Fibroblast of villous mesenchyme (primary cell): ENCODE results near the gene ZC3HAV1. TPM values are rescaled to one million over a fixed set of nuclear protein-coding genes. Genes with fewer than 3 reads are reported as not detected.
"Not testable (repeated sequence)": the region's sequence is repeated elsewhere in the genome, so short reads cannot be mapped to it uniquely, and the experiment has no call there.

ENCODE experiments used
- DNase-seq: peaks from one replicate; pipeline ENCODE4 v3.0.0-alpha.2; 2010; ENCODE audit warnings: low read depth
- H3K4me3 ChIP-seq: 2 replicates; pipeline ENCODE4 v1.5.1; 2011; ENCODE audit warnings: low read depth, mild to moderate bottlenecking, low read length
- total RNA-seq: library from RNA; depleted of rRNA; stranded (reverse); fragments of >200 nt; gene quantifications from 2 replicates; pipeline ENCODE4 v1.2.3, GENCODE V29; 2012
- TF ChIP-seq, protein P1 (sequence below): IDR thresholded peaks from 2 replicates; pipeline ENCODE4 v1.5.1; 2012; ENCODE audit warnings: low read depth, mild to moderate bottlenecking, low read length; ENCODE audit not compliant: insufficient read depth

ZC3HAV1 gene
- total RNA-seq, 1 donor: 56.6 TPM

GRCh38 chr7:139065323-139065722 lies 44.2 kb downstream of the ZC3HAV1 start:
- TF ChIP-seq, protein P1, sequence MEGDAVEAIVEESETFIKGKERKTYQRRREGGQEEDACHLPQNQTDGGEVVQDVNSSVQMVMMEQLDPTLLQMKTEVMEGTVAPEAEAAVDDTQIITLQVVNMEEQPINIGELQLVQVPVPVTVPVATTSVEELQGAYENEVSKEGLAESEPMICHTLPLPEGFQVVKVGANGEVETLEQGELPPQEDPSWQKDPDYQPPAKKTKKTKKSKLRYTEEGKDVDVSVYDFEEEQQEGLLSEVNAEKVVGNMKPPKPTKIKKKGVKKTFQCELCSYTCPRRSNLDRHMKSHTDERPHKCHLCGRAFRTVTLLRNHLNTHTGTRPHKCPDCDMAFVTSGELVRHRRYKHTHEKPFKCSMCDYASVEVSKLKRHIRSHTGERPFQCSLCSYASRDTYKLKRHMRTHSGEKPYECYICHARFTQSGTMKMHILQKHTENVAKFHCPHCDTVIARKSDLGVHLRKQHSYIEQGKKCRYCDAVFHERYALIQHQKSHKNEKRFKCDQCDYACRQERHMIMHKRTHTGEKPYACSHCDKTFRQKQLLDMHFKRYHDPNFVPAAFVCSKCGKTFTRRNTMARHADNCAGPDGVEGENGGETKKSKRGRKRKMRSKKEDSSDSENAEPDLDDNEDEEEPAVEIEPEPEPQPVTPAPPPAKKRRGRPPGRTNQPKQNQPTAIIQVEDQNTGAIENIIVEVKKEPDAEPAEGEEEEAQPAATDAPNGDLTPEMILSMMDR: no peak
- no peak for DNase-seq
- H3K4me3 ChIP-seq: no peak overlapping the region

- DNase-seq: no peak
- TF ChIP-seq, protein P1: no peak
- H3K4me3 ChIP-seq: no peak overlapping the region
Measured at GRCh38 chr7:139061416-139061815, 48.1 kb downstream of the ZC3HAV1 start.

DNA sequence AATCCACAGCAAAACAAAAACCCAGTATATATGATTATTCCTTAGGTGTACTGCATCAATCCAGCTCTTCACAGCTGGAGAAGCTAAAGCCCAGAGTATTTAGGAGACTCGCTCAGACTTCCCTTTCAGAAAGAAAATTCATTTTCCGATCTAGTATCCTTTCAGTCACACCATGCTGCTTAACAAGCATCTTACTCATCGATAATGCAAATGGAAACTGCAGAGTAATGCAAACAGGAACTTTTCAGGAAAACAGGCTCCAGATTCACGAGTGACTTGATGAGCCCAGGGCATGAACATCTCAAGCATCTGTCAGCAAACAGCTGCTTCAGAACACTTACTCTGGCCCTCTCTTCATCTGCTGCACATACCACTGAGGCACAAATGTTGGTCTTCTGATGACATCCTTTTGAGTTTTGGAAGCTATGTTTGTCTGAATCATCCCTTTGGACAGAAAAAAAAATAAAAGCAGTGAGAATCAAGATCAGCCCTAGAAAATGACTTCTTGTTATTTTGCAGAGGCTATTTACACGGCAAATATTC lies 48.8 kb downstream of the ZC3HAV1 start:
- no peak for DNase-seq
- TF ChIP-seq, protein P1: no peak
- no peak overlapping the region for H3K4me3 ChIP-seq

GRCh38 chr7:139059905-139060304 lies 49.6 kb downstream of the ZC3HAV1 start:
- no peak overlapping the region for H3K4me3 ChIP-seq
- TF ChIP-seq, protein P1: no peak
- DNase-seq: no peak

DNA sequence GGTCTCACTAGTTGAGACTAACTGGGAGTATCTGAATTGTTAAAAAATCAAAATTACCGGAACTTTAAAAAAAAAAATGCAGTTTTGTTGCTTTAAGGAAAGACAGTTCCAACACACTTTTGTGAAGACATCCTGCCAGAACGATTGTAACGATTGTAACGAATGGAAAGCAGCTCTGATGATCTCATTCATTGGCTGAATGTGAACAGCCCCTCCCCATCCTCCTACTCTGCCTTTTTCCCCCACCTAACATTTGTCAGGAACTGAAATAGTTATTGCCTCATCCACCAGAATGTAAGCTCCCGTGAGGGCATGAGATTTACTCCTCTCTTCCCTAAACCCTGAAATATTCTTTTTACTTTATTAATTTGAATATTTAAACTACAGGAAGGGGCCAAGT lies 50.6 kb downstream of the ZC3HAV1 start:
- TF ChIP-seq, protein P1: no peak
- no peak overlapping the region for H3K4me3 ChIP-seq
- DNase-seq: no peak

- H3K4me3 ChIP-seq: no peak overlapping the region
- DNase-seq: no peak
- TF ChIP-seq, protein P1: no peak
Measured at GRCh38 chr7:139055674-139056073, 53.8 kb downstream of the ZC3HAV1 start.

- not testable (repeated sequence) for H3K4me3 ChIP-seq, DNase-seq
Measured at GRCh38 chr7:139054656-139055055, 54.9 kb downstream of the ZC3HAV1 start.

DNA sequence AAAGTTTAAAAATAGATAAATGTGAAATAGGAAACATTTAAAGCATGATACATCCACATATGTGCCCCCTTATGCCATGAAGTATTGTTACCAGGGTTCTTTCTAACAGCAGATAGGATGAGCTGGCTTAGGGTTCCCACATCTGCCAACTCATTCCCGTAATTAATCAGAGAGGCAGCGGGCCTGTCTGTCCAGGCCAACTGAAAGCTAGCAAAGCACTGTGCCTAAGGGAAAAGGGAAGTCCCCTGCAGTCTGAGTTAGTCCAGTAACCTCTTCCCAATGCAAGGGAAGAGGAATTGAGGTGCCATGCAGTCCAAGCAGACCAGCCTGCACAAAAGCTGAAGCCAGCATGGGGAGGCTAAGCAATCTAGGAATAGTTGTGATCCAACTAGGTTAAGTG lies 55.4 kb downstream of the ZC3HAV1 start:
- TF ChIP-seq, protein P1: no peak
- DNase-seq: no peak
- H3K4me3 ChIP-seq: no peak overlapping the region
